ENCODE data around the gene EVA1C. TPM values are rescaled to one million over a fixed set of nuclear protein-coding genes. Genes with fewer than 3 reads are reported as not detected.

EVA1C gene
- total and polyA plus RNA-seq, 2 experiments from 2014 or later = 4.6 to 6.9 TPM

DNA sequence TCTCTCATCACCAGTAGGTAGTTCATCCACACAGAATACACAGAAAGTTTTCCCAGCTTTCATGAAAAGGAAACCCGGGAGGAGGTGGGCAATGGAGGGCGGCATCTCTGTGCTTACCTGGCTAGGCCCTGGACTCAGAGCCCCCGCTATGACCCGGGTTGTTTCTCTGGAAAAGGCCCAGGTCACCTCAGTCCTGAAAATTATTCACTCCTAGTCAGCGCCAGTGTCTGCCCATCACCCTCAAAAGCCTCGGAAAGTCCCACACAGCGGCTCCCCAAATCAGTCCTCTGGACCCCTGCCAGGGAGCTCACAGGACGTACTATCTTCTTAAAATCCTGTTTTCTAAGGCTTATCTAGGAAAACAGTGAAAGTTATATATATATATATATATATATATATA is 121.6 kb downstream of the EVA1C start (continued):
- TF ChIP-seq EZH2 (IDR thresholded peaks at IDR 0.05; ENCODE audit: low read depth, unreplicated experiment) = no peak
- TF ChIP-seq CREB1 (CRISPR knock-in tag; IDR thresholded peaks at IDR 0.05; ENCODE audit: low read depth) = no peak
- no peak for TF ChIP-seq ZNF331 (CRISPR knock-in tag; IDR thresholded peaks at IDR 0.05; ENCODE audit: low read depth)
- no peak for TF ChIP-seq POLR2AphosphoS5 (IDR thresholded peaks at IDR 0.05; ENCODE audit: low read depth)
- TF ChIP-seq, protein P1, sequence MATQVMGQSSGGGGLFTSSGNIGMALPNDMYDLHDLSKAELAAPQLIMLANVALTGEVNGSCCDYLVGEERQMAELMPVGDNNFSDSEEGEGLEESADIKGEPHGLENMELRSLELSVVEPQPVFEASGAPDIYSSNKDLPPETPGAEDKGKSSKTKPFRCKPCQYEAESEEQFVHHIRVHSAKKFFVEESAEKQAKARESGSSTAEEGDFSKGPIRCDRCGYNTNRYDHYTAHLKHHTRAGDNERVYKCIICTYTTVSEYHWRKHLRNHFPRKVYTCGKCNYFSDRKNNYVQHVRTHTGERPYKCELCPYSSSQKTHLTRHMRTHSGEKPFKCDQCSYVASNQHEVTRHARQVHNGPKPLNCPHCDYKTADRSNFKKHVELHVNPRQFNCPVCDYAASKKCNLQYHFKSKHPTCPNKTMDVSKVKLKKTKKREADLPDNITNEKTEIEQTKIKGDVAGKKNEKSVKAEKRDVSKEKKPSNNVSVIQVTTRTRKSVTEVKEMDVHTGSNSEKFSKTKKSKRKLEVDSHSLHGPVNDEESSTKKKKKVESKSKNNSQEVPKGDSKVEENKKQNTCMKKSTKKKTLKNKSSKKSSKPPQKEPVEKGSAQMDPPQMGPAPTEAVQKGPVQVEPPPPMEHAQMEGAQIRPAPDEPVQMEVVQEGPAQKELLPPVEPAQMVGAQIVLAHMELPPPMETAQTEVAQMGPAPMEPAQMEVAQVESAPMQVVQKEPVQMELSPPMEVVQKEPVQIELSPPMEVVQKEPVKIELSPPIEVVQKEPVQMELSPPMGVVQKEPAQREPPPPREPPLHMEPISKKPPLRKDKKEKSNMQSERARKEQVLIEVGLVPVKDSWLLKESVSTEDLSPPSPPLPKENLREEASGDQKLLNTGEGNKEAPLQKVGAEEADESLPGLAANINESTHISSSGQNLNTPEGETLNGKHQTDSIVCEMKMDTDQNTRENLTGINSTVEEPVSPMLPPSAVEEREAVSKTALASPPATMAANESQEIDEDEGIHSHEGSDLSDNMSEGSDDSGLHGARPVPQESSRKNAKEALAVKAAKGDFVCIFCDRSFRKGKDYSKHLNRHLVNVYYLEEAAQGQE (IDR thresholded peaks at IDR 0.05; ENCODE audit: unreplicated experiment) = no peak

DNA sequence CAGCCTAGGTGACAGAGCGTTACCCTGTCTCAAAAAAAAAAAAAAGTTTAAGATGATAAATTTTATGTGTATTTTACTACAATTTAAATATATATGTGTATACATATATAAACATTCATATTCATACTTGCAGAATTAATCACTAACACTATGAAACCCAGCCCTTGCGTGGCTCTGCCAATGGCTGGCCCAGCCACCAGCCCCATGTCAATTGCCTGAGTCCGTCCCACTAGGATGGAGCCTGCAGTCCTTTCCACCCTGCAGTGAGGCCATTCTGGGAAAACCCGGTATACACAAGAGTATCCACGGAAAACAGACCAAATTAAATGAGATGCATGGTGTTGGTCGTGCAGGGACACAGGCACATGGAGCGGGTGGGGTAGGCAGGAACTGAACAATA is 123.1 kb downstream of the EVA1C start:
- H3K27me3 Mint-ChIP-seq (ENCODE audit: insufficient read depth, low read depth, poor library complexity) = peaks cover 4% of the 10 kb centered on the region
- no peak overlapping the region for H3K4me3 ChIP-seq
- H3K36me3 Mint-ChIP-seq (ENCODE audit: low read depth) = peaks cover 7% of the 10 kb centered on the region
- no peak overlapping the region for H3K4me3 Mint-ChIP-seq
- peaks cover 5% of the 10 kb centered on the region; the same call in 1 of the 2 replicates for H3F3A ChIP-seq (replicated peaks; ENCODE audit: low read depth)
- H3K9me3 Mint-ChIP-seq = peaks cover 9% of the 10 kb centered on the region
- H3K4me1 Mint-ChIP-seq = peaks cover 14% of the 10 kb centered on the region
- no peak for TF ChIP-seq POLR2AphosphoS5 (IDR thresholded peaks at IDR 0.05; ENCODE audit: low read depth)
- TF ChIP-seq, protein P2, sequence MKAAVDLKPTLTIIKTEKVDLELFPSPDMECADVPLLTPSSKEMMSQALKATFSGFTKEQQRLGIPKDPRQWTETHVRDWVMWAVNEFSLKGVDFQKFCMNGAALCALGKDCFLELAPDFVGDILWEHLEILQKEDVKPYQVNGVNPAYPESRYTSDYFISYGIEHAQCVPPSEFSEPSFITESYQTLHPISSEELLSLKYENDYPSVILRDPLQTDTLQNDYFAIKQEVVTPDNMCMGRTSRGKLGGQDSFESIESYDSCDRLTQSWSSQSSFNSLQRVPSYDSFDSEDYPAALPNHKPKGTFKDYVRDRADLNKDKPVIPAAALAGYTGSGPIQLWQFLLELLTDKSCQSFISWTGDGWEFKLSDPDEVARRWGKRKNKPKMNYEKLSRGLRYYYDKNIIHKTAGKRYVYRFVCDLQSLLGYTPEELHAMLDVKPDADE (IDR thresholded peaks at IDR 0.05) = no peak
- no peak for TF ChIP-seq JUNB (IDR thresholded peaks at IDR 0.05; ENCODE audit: unreplicated experiment)
- no peak for TF ChIP-seq NANOG (IDR thresholded peaks at IDR 0.05; ENCODE audit: borderline replicate concordance)
- no peak overlapping the region for H3K27ac Mint-ChIP-seq
- no peak for ATAC-seq
- DNase-seq (ENCODE audit: low spot score) = no peak
- H3K4me2 ChIP-seq = no peak overlapping the region
- no peaks in the 10 kb centered on the region for H4K20me1 ChIP-seq (replicated peaks; ENCODE audit: insufficient read depth)
- no peak overlapping the region for H3K27ac ChIP-seq (ENCODE audit: low read depth)
- H3K79me2 ChIP-seq (replicated peaks; ENCODE audit: insufficient read depth) = no peaks in the 10 kb centered on the region
- H3K9me2 ChIP-seq (ENCODE audit: insufficient read depth) = no peaks in the 10 kb centered on the region
- H3K4me1 ChIP-seq (ENCODE audit: insufficient read depth) = peaks cover 9% of the 10 kb centered on the region
- H2AFZ ChIP-seq = no peak overlapping the region
- H3K36me3 ChIP-seq (ENCODE audit: insufficient read depth) = no peaks in the 10 kb centered on the region
- no peaks in the 10 kb centered on the region for H3K27me3 ChIP-seq (ENCODE audit: insufficient read depth)

DNA sequence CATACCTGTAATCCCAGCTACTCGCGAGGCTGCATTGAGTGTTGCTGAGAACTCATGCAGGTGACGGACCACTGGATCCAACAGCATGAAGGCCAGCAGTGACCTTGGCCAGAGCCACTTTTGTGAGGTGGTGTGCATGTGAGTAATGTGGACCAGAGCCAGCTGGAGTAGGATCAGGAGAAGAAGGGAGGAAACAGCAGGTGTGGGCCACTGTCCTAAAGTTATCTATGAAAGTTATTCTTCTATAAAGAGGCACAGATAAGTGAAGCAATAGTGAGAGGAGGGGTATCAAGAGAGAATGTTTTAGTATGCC is 125.0 kb downstream of the EVA1C start:
- Histone ChIP-seq H3K9me2 (ENCODE audit: insufficient read depth) (no peaks in the 10 kb centered on the region), H4K20me1 (replicated peaks; ENCODE audit: insufficient read depth) (no peaks in the 10 kb centered on the region), H3K27ac (ENCODE audit: low read depth) (no peak overlapping the region), H2AFZ (no peak overlapping the region), H3K27me3 (ENCODE audit: insufficient read depth) (no peaks in the 10 kb centered on the region), H3K4me1 (ENCODE audit: insufficient read depth) (peaks cover 9% of the 10 kb centered on the region), H3K4me2 (no peak overlapping the region), H3K79me2 (replicated peaks; ENCODE audit: insufficient read depth) (no peaks in the 10 kb centered on the region), H3F3A (replicated peaks; ENCODE audit: low read depth) (peaks cover 5% of the 10 kb centered on the region; the same call in 1 of the 2 replicates), H3K36me3 (ENCODE audit: insufficient read depth) (no peaks in the 10 kb centered on the region), H3K4me3 (no peak overlapping the region)
- no peaks in the 10 kb centered on the region for H3K36me3 Mint-ChIP-seq (ENCODE audit: low read depth)
- no peak overlapping the region for H3K27ac Mint-ChIP-seq
- peaks cover 4% of the 10 kb centered on the region for H3K27me3 Mint-ChIP-seq (ENCODE audit: insufficient read depth, low read depth, poor library complexity)
- H3K4me3 Mint-ChIP-seq = no peak overlapping the region
- DNase-seq (ENCODE audit: low spot score) = no peak
- TF ChIP-seq, protein P3, sequence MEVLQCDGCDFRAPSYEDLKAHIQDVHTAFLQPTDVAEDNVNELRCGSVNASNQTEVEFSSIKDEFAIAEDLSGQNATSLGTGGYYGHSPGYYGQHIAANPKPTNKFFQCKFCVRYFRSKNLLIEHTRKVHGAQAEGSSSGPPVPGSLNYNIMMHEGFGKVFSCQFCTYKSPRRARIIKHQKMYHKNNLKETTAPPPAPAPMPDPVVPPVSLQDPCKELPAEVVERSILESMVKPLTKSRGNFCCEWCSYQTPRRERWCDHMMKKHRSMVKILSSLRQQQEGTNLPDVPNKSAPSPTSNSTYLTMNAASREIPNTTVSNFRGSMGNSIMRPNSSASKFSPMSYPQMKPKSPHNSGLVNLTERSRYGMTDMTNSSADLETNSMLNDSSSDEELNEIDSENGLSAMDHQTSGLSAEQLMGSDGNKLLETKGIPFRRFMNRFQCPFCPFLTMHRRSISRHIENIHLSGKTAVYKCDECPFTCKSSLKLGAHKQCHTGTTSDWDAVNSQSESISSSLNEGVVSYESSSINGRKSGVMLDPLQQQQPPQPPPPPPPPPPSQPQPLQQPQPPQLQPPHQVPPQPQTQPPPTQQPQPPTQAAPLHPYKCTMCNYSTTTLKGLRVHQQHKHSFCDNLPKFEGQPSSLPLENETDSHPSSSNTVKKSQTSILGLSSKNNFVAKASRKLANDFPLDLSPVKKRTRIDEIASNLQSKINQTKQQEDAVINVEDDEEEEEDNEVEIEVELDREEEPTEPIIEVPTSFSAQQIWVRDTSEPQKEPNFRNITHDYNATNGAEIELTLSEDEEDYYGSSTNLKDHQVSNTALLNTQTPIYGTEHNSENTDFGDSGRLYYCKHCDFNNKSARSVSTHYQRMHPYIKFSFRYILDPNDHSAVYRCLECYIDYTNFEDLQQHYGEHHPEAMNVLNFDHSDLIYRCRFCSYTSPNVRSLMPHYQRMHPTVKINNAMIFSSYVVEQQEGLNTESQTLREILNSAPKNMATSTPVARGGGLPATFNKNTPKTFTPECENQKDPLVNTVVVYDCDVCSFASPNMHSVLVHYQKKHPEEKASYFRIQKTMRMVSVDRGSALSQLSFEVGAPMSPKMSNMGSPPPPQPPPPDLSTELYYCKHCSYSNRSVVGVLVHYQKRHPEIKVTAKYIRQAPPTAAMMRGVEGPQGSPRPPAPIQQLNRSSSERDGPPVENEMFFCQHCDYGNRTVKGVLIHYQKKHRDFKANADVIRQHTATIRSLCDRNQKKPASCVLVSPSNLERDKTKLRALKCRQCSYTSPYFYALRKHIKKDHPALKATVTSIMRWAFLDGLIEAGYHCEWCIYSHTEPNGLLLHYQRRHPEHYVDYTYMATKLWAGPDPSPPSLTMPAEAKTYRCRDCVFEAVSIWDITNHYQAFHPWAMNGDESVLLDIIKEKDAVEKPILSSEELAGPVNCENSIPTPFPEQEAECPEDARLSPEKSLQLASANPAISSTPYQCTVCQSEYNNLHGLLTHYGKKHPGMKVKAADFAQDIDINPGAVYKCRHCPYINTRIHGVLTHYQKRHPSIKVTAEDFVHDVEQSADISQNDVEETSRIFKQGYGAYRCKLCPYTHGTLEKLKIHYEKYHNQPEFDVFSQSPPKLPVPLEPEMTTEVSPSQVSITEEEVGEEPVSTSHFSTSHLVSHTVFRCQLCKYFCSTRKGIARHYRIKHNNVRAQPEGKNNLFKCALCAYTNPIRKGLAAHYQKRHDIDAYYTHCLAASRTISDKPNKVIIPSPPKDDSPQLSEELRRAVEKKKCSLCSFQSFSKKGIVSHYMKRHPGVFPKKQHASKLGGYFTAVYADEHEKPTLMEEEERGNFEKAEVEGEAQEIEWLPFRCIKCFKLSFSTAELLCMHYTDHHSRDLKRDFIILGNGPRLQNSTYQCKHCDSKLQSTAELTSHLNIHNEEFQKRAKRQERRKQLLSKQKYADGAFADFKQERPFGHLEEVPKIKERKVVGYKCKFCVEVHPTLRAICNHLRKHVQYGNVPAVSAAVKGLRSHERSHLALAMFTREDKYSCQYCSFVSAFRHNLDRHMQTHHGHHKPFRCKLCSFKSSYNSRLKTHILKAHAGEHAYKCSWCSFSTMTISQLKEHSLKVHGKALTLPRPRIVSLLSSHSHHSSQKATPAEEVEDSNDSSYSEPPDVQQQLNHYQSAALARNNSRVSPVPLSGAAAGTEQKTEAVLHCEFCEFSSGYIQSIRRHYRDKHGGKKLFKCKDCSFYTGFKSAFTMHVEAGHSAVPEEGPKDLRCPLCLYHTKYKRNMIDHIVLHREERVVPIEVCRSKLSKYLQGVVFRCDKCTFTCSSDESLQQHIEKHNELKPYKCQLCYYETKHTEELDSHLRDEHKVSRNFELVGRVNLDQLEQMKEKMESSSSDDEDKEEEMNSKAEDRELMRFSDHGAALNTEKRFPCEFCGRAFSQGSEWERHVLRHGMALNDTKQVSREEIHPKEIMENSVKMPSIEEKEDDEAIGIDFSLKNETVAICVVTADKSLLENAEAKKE (CRISPR knock-in tag; IDR thresholded peaks at IDR 0.05) = no peak
- no peak for TF ChIP-seq ZNF114 (CRISPR knock-in tag; IDR thresholded peaks at IDR 0.05)
- peaks cover 14% of the 10 kb centered on the region for H3K4me1 Mint-ChIP-seq
- ATAC-seq = no peak
- no peaks in the 10 kb centered on the region; the same call in 2 of the 3 replicates for H3K9me3 Mint-ChIP-seq
